ENCODE data around the gene ANKAR. TPM values are rescaled to one million over a fixed set of nuclear protein-coding genes. Genes with fewer than 3 reads are reported as not detected.
"Not testable (repeated sequence)": the region's sequence is repeated elsewhere in the genome, so short reads cannot be mapped to it uniquely, and the experiment has no call there.

The ANKAR gene
- total RNA-seq, 1 experiment from 2014 or later: 2.0 TPM

GRCh38 chr2:189662669-189663226 lies 11.7 kb upstream of the ANKAR start:
- Histone ChIP-seq H4K5ac (ENCODE audit: insufficient read length, low read depth, low read length) (no peak overlapping the region), H2BK5ac (ENCODE audit: insufficient read length, low read length) (no peak overlapping the region), H3K27me3 (ENCODE audit: insufficient read depth, low read length) (no peaks in the 10 kb centered on the region), H3K79me1 (ENCODE audit: insufficient read depth, low read depth, low read length, poor library complexity, severe bottlenecking) (no peaks in the 10 kb centered on the region), H3K27ac (ENCODE audit: insufficient read length, low read depth, low read length) (no peak overlapping the region), H4K8ac (replicated peaks; ENCODE audit: insufficient read length, low read depth, low read length) (no peak overlapping the region), H3K18ac (ENCODE audit: insufficient read length, low read depth, low read length) (no peak overlapping the region), H3K9me3 (ENCODE audit: control insufficient read depth, low read depth, low read length) (no peaks in the 10 kb centered on the region), H4K20me1 (ENCODE audit: control insufficient read depth, insufficient read depth, insufficient read length) (no peaks in the 10 kb centered on the region), H3K56ac (ENCODE audit: insufficient read length, low read depth, low read length) (no peak overlapping the region), H3K4me2 (ENCODE audit: insufficient read depth, insufficient read length, low read length) (peak overlapping the region; percentile 96), H2BK15ac (ENCODE audit: low read depth, low read length) (no peak overlapping the region), H3K14ac (ENCODE audit: insufficient read depth, low read length) (no peak overlapping the region), H3K4ac (ENCODE audit: low read depth, low read length) (no peak overlapping the region), H3K23me2 (ENCODE audit: insufficient read length, low read depth, low read length, poor library complexity, severe bottlenecking) (peaks cover 4% of the 10 kb centered on the region), H3T11ph (ENCODE audit: low read length) (no peak overlapping the region), H2BK20ac (ENCODE audit: low read depth, low read length, poor library complexity, severe bottlenecking) (no peak overlapping the region), H2AFZ (ENCODE audit: low read length) (no peak overlapping the region), H3K23ac (ENCODE audit: insufficient read length, low read depth, low read length) (no peak overlapping the region), H2BK12ac (ENCODE audit: insufficient read length, low read depth, low read length) (no peak overlapping the region), H2BK120ac (ENCODE audit: low read depth, low read length, poor library complexity, severe bottlenecking) (no peak overlapping the region), H3K4me1 (ENCODE audit: insufficient read depth, low read length) (no peaks in the 10 kb centered on the region), H3K9ac (ENCODE audit: extremely low read depth, insufficient read length, low read length) (peak overlapping the region; percentile 95), H3K79me2 (ENCODE audit: insufficient read depth, low read length) (peaks cover 3% of the 10 kb centered on the region; the same call in 1 of the 2 replicates), H4K91ac (ENCODE audit: insufficient read length, low read depth, low read length) (no peak overlapping the region), H2AK5ac (ENCODE audit: insufficient read length, low read length) (no peak overlapping the region)
- Mint-ChIP-seq H3K9me3 (no peaks in the 10 kb centered on the region), H3K4me1 (no peaks in the 10 kb centered on the region; a peak in 1 of 4 replicates), H3K4me3 (0 out of 5 replicates have a peak overlapping the region, but pooled peaks of 1 of the 2 experiments have one; percentile 21), H3K27ac (no peak overlapping the region), H3K27me3 (ENCODE audit: low read depth) (no peaks in the 10 kb centered on the region; the same call in 1 of the 2 replicates), H3K36me3 (ENCODE audit: insufficient read depth in 1 of 3, low read depth in 3 of 3) (peaks cover 2 to 24% (median 22%) of the 10 kb centered on the region in 3 experiments; a peak in 5 of 7 replicates)
- no peak for DNase-seq
- no CpG with 5 or more reads among the region's 5 CpGs for WGBS (ENCODE audit: extremely low coverage, insufficient read length, low lambda C conversion rate)
- TF ChIP-seq CTCF (conservative IDR thresholded peaks at IDR 0.05): no peak

- not testable (repeated sequence) for H3K79me1 ChIP-seq (ENCODE audit: insufficient read depth, low read depth, low read length, poor library complexity, severe bottlenecking); H4K8ac ChIP-seq (replicated peaks; ENCODE audit: insufficient read length, low read depth, low read length); H3K4ac ChIP-seq (ENCODE audit: low read depth, low read length); H3K27me3 ChIP-seq (ENCODE audit: insufficient read depth, low read length); H2BK20ac ChIP-seq (ENCODE audit: low read depth, low read length, poor library complexity, severe bottlenecking); H3K4me3 Mint-ChIP-seq; H2BK15ac ChIP-seq (ENCODE audit: low read depth, low read length); DNase-seq; H3K14ac ChIP-seq (ENCODE audit: insufficient read depth, low read length); H4K20me1 ChIP-seq (ENCODE audit: control insufficient read depth, insufficient read depth, insufficient read length); H3K18ac ChIP-seq (ENCODE audit: insufficient read length, low read depth, low read length); H3K23ac ChIP-seq (ENCODE audit: insufficient read length, low read depth, low read length); H4K5ac ChIP-seq (ENCODE audit: insufficient read length, low read depth, low read length); H3K9me3 Mint-ChIP-seq; H3K9me3 ChIP-seq (ENCODE audit: control insufficient read depth, low read depth, low read length); H3K4me1 ChIP-seq (ENCODE audit: insufficient read depth, low read length); H3T11ph ChIP-seq (ENCODE audit: low read length); H2AFZ ChIP-seq (ENCODE audit: low read length); H3K9ac ChIP-seq (ENCODE audit: extremely low read depth, insufficient read length, low read length); H3K79me2 ChIP-seq (ENCODE audit: insufficient read depth, low read length); H2BK120ac ChIP-seq (ENCODE audit: low read depth, low read length, poor library complexity, severe bottlenecking); H3K27me3 Mint-ChIP-seq (ENCODE audit: low read depth); H2AK5ac ChIP-seq (ENCODE audit: insufficient read length, low read length); H3K4me2 ChIP-seq (ENCODE audit: insufficient read depth, insufficient read length, low read length); H2BK5ac ChIP-seq (ENCODE audit: insufficient read length, low read length); H4K91ac ChIP-seq (ENCODE audit: insufficient read length, low read depth, low read length); H3K23me2 ChIP-seq (ENCODE audit: insufficient read length, low read depth, low read length, poor library complexity, severe bottlenecking); H3K56ac ChIP-seq (ENCODE audit: insufficient read length, low read depth, low read length); H3K27ac ChIP-seq (ENCODE audit: insufficient read length, low read depth, low read length); H2BK12ac ChIP-seq (ENCODE audit: insufficient read length, low read depth, low read length); H3K4me1 Mint-ChIP-seq
- Mint-ChIP-seq H3K36me3 (ENCODE audit: insufficient read depth in 1 of 3, low read depth in 3 of 3) (peaks cover 4 to 30% (median 27%) of the 10 kb centered on the region in 3 experiments; a peak in 6 of 7 replicates), H3K27ac (peak overlapping the region in 1 of 3 experiments; percentile 62; a peak in 1 of 7 replicates)
- no CpG with 5 or more reads among the region's 12 CpGs for WGBS (ENCODE audit: extremely low coverage, insufficient read length, low lambda C conversion rate)
Measured at GRCh38 chr2:189663319-189663718, 11.2 kb upstream of the ANKAR start.
